ENCODE data around the gene LMF2.
A peak's percentile ranks its signal among the peaks of the same experiment; 100 is the strongest.

The LMF2 gene

GRCh38 chr22:50533856-50534711, 26.6 kb upstream of the LMF2 start:
- DNase-seq (ENCODE audit: low read depth), result peak; percentile 55

GRCh38 chr22:50532824-50533796, 25.6 kb upstream of the LMF2 start:
- no peak for DNase-seq (ENCODE audit: low read depth)

DNA sequence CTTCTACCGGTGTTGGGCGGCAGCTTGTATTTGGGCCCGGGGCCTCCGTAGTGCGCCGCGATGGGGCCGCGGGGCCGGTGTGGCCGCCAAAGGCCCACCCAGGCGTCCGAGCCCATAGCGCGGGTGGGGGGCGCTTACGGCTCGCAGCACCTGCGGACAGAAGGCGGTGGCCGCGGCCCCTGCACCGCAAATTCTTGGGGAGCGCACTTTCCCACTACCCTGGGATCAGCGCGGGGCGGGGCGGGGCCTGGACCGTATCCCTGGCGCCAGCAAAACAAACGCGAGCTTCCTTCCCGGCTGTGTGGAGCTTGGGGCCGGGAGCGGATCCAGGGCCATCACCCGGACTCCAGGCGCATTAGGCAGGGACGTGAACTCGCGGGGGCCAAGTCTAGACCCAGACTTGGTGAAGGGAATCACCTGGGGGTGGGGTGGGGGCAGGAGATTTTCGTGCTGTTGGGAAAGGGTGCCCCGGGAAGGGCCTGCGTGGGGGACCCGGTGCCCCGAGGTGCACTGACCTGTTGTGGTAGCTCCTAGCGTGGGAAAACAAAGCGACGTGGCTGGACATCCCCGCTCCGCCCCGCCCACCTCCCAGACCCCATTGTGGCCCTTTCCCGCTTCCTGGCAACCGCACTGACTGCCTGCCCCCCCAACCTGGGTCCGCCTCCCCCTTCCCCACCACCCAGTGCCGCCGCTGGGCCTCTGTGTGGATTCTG, 24.6 kb upstream of the LMF2 start:
- peak; percentile 62 for DNase-seq (ENCODE audit: low read depth)

GRCh38 chr22:50531546-50531961, 24.1 kb upstream of the LMF2 start:
- peak; percentile 34 for DNase-seq (ENCODE audit: low read depth)

DNA sequence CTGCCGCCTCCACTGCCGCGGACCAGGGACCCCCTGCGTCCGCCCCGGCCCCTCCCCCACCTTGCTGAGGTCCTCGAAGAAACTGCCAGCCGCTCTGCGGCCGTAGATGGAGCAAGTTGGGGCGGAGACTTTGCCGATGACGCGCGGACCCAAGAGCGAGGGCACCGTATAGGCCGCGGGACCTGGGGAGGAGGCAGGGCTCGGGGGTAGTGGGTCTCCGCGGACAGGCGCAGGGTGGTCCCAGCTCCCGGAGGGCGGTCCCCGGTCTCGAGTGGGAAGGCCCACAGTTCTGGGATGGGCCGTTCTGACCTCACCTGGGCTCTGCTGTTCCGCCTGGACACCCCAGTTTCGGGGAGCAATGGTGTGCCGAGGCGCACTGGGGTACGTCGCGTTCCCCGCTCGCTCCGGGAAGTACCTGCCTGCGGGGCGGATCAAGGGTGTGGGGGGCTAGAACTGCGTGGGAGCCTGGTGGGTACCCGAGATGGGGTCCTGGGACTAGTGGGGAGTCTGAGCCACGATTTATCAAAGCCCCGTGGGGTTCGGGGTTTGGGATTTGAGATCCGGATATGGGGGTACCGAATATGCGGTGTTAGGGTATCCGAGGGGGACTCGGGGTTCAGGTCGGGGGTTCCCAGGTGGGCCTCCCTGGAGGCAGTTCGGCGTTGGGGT, 23.5 kb upstream of the LMF2 start:
- DNase-seq (ENCODE audit: low read depth), result peak; percentile 90

GRCh38 chr22:50530580-50530876, 23.0 kb upstream of the LMF2 start:
- no peak for DNase-seq (ENCODE audit: low read depth)

DNA sequence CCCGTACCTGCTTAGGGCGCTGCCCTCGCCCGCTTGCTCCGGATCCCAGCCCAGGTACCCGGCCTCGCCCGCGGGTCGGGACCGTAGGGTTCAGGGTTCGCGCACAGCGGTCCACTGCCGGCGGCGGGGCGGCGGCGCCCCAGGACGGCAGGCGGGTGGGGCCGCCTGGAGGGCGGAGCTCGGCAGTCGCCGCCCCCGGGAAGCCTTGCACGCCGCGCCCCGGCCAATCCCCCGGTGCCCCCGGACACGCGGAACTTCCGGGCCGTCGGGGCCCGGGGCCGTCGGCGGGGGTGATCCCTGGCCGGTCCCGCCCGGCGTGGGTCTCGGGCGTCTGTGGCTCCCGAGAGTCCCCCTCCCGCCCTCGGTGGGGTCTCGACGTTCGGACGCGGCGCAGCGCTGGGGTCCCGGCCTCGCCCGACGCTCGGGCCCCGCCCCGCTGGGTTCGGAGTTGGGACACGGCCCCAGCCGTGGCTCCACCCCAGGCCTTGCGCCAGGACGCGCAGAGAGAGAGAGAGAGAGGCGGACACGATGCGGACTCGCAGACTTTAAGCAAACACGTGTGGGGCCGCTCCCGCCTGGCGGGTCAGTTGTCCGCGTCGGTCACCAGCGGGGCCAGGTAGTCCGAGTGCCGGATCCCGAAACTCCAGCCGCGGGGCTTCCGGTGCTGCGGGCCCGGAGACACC, 22.5 kb upstream of the LMF2 start, which contains the start of gene TYMP:
TSS of gene TYMP (minus strand) at position 116 of the 683 bp plus-strand sequence. CDS start 303 bp downstream, outside the sequence.
- DNase-seq (ENCODE audit: low read depth), result peak; percentile 89

- DNase-seq (ENCODE audit: low read depth), result peak; percentile 47
These were observed 22.0 kb upstream of the LMF2 start for GRCh38 chr22:50529416-50529896.

GRCh38 chr22:50528682-50529415, 21.3 kb upstream of the LMF2 start:
- no peak for DNase-seq (ENCODE audit: low read depth)

- DNase-seq (ENCODE audit: low read depth), result no peak
These were observed 20.6 kb upstream of the LMF2 start for GRCh38 chr22:50527921-50528681.

DNA sequence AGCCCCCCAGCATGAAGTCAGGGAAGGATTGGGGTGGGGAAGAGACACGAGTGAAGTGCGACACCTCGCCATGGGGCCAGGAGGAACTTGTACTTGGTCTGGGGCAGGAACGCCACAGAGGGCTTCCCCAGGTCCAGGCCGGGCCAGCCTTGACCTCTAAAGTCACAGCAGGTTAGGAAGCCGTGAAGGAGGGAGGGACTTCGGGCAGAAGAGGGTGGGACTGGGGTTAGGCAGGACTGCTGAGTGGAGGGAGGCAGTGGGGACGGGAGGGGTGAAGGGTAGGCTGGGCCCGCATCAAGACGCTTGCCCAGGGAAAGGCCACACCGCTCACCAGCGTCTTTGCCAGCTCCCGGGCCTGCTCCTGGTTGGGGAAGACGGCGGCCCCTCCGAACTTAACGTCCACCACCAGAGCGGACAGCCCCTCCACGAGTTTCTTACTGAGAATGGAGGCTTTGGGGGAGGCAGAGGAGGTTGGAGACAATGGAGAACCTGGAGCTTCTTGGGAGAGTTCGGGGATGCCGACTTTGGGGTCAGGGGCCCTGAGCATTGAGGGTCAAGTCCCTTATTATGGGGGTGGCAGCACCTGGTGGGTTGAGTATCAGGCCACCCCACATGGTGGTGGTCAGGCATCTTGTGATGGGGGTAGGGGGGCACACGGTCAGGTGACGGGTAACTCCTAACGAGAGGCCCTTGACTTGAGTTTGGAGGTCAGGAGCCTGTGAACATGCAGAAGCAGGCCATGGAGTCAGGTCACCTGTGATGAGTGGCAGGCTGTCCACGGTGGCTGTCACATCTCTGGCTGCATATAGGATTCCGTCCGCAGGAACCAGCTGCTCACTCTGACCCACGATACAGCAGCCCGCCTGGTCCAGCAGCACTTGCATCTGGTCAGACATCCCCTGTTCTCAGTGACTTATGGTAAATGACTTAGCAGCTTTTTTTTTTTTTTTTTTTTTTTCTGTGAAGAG, 19.6 kb upstream of the LMF2 start:
- DNase-seq (ENCODE audit: low read depth), result peak; percentile 23

DNA sequence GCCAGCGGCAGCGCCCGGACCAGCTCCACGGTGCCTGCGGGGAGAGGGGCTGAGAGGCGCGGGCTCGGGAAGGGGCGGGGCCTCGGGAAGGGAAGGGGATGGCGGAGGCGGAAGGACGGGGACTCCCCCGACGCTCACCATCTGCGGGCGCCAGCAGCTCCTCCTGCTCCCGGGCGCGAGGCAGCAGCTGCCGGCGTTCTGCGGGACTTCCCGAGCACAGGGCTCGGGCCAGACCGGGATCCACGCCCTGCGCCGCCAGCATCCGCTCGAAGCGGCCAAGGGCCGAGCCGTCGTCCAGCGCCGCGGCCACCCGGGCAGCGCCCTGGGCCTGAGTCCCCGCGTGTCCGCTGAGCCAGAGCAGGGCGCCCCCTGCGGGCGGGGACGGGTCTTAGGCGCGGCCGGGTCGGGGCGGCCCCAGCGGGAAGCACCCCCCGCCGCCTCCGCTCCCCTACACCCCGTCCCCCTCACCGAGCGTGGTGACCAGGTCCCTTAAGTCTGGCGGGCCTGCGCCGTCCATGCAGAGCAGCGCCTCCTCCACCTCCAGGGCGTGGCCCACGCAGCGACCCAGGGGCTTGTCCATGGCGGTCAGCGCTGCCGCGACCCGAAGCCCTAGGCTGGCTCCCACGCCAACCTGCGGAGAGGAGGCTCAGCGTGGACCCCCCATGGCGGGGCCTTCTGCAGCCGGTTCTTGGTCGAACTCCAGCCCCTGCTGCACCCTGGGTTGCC, 18.8 kb upstream of the LMF2 start:
- DNase-seq (ENCODE audit: low read depth), result peak; percentile 79

DNA sequence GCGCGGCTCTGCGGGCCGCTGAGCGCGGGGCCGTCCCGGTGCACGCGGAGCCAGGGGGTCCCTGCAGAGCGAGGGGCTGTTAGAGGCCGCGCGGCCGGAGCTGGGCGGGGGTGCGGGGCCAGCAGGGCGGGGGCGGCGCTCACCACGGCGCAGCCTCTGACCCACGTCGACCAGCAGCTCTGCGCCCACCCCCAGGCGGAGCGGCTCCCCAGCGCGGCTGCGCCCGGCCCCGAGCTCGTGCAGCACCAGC, 18.3 kb upstream of the LMF2 start:
- no peak for DNase-seq (ENCODE audit: low read depth)

DNA sequence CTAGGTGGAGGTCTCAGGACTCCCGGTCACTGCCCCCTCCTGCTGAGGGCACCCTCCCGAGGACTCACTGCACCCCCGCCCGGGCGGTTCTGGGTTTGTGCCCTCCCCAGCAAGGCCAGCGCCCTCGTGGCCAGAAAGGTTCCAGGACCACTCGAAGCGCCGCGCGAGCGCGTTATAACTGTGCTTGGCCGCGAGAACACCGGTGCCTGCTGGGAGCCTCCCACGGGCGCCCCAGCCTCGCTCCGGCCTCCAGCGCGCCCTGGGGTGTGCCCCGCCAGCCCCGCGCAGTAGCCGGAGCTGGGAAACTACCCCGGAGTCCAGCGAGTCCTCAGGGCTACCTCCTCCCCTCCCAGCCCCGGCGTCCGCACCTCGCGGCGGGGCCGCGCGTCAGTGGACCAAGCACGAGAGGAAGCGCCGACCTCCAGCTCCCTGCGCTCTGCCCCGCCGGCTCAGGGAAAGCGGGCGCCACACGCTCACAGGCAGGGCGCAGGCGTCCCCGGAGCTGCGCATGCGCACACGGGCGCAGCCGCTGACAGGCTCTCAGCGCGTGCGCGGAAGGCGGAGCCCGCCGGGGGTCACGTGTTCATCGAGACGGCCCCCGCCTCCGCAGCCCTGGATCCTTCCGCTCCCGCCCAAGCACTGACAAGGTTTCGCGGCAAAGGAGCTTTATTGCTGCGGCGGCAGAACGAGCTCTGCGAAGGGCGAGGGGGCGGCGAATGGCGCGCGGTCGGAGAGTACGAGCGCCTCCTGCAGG, 17.8 kb upstream of the LMF2 start, which contains the start of gene SCO2:
TSS of gene SCO2 (minus strand) at position 495 of the 754 bp plus-strand sequence. CDS start 1,187 bp downstream, outside the sequence.
- peak; percentile 98 for DNase-seq (ENCODE audit: low read depth)

GRCh38 chr22:50524676-50525103, 17.2 kb upstream of the LMF2 start:
- DNase-seq (ENCODE audit: low read depth), result no peak

DNA sequence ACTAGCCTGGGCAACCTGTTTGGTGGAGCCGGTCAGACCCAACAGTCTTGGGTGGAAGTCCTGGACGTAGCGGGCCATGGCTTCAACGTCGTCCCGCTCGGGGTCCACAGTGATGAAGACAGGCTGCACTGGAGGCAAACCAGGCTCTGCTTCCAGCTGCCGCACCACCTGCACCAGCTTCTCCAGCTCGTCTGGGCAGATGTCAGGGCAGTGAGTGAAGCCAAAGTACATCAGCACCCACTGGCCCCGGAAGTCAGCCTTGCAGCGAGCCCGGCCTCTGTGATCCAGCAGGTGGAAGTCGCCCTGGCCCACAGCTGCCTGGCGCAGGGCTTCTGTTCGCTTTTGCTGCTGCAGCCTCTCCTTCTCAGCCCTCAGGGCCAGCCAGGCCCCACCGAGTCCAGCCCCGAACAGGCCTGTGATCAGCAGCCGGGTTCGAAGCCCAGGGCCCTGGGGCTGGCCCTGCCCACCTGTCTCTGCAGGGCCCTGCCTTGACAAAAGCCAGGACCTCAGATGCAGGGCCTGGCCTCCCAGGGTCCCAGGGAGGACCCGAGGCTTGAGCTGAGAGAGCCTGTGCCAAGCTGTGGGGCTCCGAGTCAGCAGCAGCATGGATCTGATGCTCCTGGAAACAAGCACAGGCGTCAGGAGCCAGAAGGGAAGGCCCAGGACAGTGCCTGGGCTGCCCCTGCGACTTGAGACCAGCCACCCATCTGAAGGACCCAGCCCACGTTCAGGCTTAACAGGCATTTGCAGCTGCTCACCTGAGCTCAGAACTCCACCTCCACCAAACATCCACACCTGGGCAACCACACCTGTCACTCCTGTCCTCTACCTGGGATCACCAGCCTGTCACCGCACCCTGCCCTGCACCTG, 16.5 kb upstream of the LMF2 start:
- no peak for DNase-seq (ENCODE audit: low read depth)

Data from iris pigment epithelial cell (primary cell).